Gastroesophageal sphincter (tissue), 4 donors: Measurements from ENCODE around the gene SELENOO. TPM values are rescaled to one million over a fixed set of nuclear protein-coding genes. Genes with fewer than 3 reads are reported as not detected.
"Not testable (repeated sequence)": the region's sequence is repeated elsewhere in the genome, so short reads cannot be mapped to it uniquely, and the experiment has no call there.

Experiments
- ATAC-seq: fragments of 150-250 bp; one replicate; pipeline ENCODE4 v1.9.1; 2016; ENCODE audit warnings: mild to moderate bottlenecking, moderate library complexity
- H3K27ac ChIP-seq, 4 donors: fragments of 200-600 bp; sonication (generic) in 3 of 4; 1 replicate in 3 of 4; 2 replicates in 1 of 4; pipeline ENCODE4 v1.5.1; 2016 to 2019
- H3K27me3 ChIP-seq: fragments of 200-600 bp; sonication (generic); one replicate; pipeline ENCODE4 v1.5.1; 2019
- H3K36me3 ChIP-seq, 2 donors: fragments of 200-600 bp; sonication (generic); one replicate each; pipeline ENCODE4 v1.5.1; 2019; ENCODE audit warnings: control low read depth in 1 of 2
- H3K4me1 ChIP-seq, 3 donors: fragments of 200-600 bp; sonication (generic); 1 replicate in 2 of 3; 2 replicates in 1 of 3; pipeline ENCODE4 v1.5.1; 2016 to 2019; ENCODE audit warnings: control low read depth in 2 of 3
- H3K4me3 ChIP-seq, 2 donors: fragments of 200-600 bp; sonication (generic); one replicate each; pipeline ENCODE4 v1.5.1; 2019; ENCODE audit warnings: mild to moderate bottlenecking in 1 of 2, moderate library complexity in 1 of 2
- H3K9me3 ChIP-seq, 3 donors: fragments of 200-600 bp; sonication (generic); one replicate each; pipeline ENCODE4 v1.5.1; 2017 to 2019; ENCODE audit warnings: control low read depth in 2 of 3
- CTCF ChIP-seq, 4 experiments: fragments of 200-600 bp in 2 of 4; fragments of 450-650 bp in 2 of 4; sonication (generic) in 1 of 4; IDR thresholded peaks; one replicate each; pipeline ENCODE4 v1.5.1; 2017 to 2019; ENCODE audit warnings: antibody characterized with exemption in 4 of 4, mild to moderate bottlenecking in 2 of 4, moderate library complexity in 2 of 4
- EP300 ChIP-seq: sonication (generic); formaldehyde crosslinking; IDR thresholded peaks from one replicate; pipeline ENCODE4 v1.6.1; 2017; ENCODE audit warnings: antibody characterized with exemption, mild to moderate bottlenecking
- POLR2A ChIP-seq, 2 donors: fragments of 450-650 bp; IDR thresholded peaks; one replicate each; pipeline ENCODE4 v1.6.1; 2017; ENCODE audit warnings: antibody characterized with exemption in 2 of 2, mild to moderate bottlenecking in 2 of 2, moderate library complexity in 1 of 2
- POLR2AphosphoS5 ChIP-seq: sonication (generic); formaldehyde crosslinking; IDR thresholded peaks from one replicate; pipeline ENCODE4 v1.6.1; 2017; ENCODE audit warnings: antibody characterized with exemption
- WGBS, 2 donors: methylation state at CpG; one replicate each; pipeline ENCODE4 v1.1.5; 2018; ENCODE audit warnings: low coverage in 1 of 2; 5-methylcytosine and 5-hydroxymethylcytosine counted together
- total RNA-seq, 4 donors: library from RNA; depleted of rRNA; stranded (reverse); fragments of >200 nt; gene quantifications; one replicate each; pipeline ENCODE4 v1.1.0, GENCODE V29; 2016

SELENOO gene
- total RNA-seq, 4 donors from 2014 or later: 19.9 to 42.6 (median 27.3) TPM

DNA sequence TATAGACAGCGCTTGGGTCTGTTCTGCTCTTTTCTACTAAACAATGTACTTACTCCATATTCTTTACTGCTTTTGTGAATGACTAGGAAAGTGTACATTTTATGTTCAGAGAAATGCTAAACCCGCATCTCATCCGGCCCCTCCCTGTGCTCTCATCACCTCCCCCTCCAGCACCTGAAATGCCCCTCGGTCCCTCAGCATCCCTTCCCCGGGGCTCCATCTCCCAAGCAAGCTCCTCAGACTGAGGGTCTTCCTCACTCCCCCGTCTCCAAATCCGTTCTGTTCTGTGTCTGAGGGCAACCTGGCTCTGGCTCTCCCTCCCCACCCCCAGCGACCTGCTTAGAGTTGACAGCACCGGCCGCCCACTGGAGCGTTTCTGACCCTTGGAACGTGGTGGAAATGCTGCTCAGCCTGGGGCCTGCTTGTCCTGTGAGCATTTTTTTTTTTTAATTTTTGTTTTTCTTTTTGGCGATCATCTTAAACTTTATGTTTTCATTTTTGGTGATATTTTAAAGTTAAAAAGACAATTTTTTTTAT, 1.4 kb downstream of the SELENOO start:
- peak overlapping the region in 1 of 4 donors; percentile 90 for H3K27ac ChIP-seq
- H3K4me3 ChIP-seq: peak overlapping the region; percentile 64 to 96
- WGBS, 2 donors: 63 to 68% methylated on average over 4 to 13 of the region's 13 CpGs
- no peaks in the 10 kb centered on the region for H3K27me3 ChIP-seq
- peaks cover 0 to 48% of the 10 kb centered on the region in 2 donors for H3K36me3 ChIP-seq
- ATAC-seq: no peak
- no peak for TF ChIP-seq CTCF (IDR thresholded peaks at IDR 0.05)
- no peak for TF ChIP-seq POLR2AphosphoS5
- no peak for TF ChIP-seq POLR2A (IDR thresholded peaks at IDR 0.05)
- H3K9me3 ChIP-seq: no peaks in the 10 kb centered on the region
- peaks cover 0 to 72% (median 14%) of the 10 kb centered on the region in 3 donors for H3K4me1 ChIP-seq

GRCh38 chr22:50203288-50203687, 2.5 kb downstream of the SELENOO start:
- TF ChIP-seq EP300: no peak
- no peak for TF ChIP-seq CTCF (IDR thresholded peaks at IDR 0.05)
- no peak for TF ChIP-seq POLR2A (IDR thresholded peaks at IDR 0.05)
- no peak for TF ChIP-seq POLR2AphosphoS5
- H3K36me3 ChIP-seq: peaks cover 0 to 48% of the 10 kb centered on the region in 2 donors
- H3K9me3 ChIP-seq: no peaks in the 10 kb centered on the region
- ATAC-seq: no peak
- no peak overlapping the region for H3K27ac ChIP-seq
- WGBS, 2 donors: 78% methylated on average over 1 of the region's 1 CpG; no CpG with 5 or more reads in 1 of the 2 donors
- H3K4me1 ChIP-seq: peaks cover 0 to 78% (median 14%) of the 10 kb centered on the region in 3 donors
- H3K27me3 ChIP-seq: no peaks in the 10 kb centered on the region
- no peak overlapping the region for H3K4me3 ChIP-seq

DNA sequence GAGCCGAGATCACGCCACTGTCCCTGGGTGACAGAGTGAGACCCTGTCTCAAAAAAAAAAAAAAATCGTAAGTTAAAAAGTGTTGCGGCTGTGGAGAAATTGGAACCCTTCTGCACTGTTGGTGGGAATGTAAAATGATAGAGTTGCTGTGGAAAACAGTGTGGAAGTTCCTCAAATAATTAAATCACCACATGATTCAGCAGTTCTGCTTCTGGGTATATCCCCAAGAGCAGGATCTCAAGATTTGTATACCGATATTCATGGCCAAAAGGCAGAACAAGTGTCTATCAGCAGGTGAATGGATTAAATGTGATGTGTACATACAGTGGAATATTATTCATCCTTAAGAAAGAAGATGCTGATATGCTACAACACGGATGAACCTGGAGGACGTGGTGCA, 3.8 kb downstream of the SELENOO start:
- H3K4me1 ChIP-seq: peaks cover 0 to 76% (median 13%) of the 10 kb centered on the region in 3 donors
- no peak for ATAC-seq

DNA sequence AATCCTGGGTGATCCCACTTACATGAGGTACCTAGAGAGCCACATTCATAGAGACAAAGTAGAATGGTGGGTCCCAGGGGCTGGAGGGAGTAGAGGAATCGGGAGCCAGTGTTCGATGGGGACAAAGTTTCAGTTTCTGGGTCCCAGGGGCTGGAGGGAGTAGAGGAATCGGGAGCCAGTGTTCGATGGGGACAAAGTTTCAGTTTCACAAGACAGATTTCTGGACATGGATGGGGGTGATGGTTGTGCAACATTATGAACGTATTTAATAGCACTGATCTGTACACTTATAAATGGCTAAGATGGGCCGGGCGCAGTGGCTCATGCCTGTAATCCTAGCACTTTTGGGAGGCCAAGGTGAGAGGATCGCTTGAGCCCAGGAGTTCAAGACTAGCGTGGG, 4.2 kb downstream of the SELENOO start:
- not testable (repeated sequence) for H3K27me3 ChIP-seq, H3K4me3 ChIP-seq, ATAC-seq, H3K27ac ChIP-seq, H3K9me3 ChIP-seq
- Histone ChIP-seq H3K4me1 (peaks cover 0 to 76% (median 9%) of the 10 kb centered on the region in 3 donors), H3K36me3 (peaks cover 0 to 60% of the 10 kb centered on the region in 2 donors)
- WGBS, 2 donors: 74 to 88% methylated on average over 7 to 9 of the region's 9 CpGs

More for the DNA sequence above, 3.8 kb downstream of the SELENOO start:
- Histone ChIP-seq H3K27me3 (no peaks in the 10 kb centered on the region), H3K36me3 (peaks cover 0 to 55% of the 10 kb centered on the region in 2 donors), H3K4me3 (no peak overlapping the region), H3K9me3 (no peaks in the 10 kb centered on the region), H3K27ac (no peak overlapping the region)
- no peak for TF ChIP-seq CTCF (IDR thresholded peaks at IDR 0.05)
- TF ChIP-seq POLR2A (IDR thresholded peaks at IDR 0.05): no peak
- TF ChIP-seq EP300: no peak
- no peak for TF ChIP-seq POLR2AphosphoS5
- 72 to 87% methylated on average over 4 to 7 of the region's 7 CpGs for WGBS, 2 donors

GRCh38 chr22:50205781-50206569, 5.2 kb downstream of the SELENOO start:
- no peaks in the 10 kb centered on the region for H3K27me3 ChIP-seq
- peaks cover 0 to 69% of the 10 kb centered on the region in 2 donors for H3K36me3 ChIP-seq
- TF ChIP-seq EP300 (no peak), CTCF (IDR thresholded peaks at IDR 0.05) (no peak), POLR2A (IDR thresholded peaks at IDR 0.05) (no peak)
- H3K9me3 ChIP-seq: no peaks in the 10 kb centered on the region
- 82 to 96% methylated on average over 5 to 13 of the region's 45 CpGs for WGBS, 2 donors
- no peak overlapping the region for H3K4me3 ChIP-seq
- peak overlapping the region in 3 of 4 donors; percentile 23 to 67 (median 43) for H3K27ac ChIP-seq
- H3K4me1 ChIP-seq: peaks cover 0 to 73% (median 8%) of the 10 kb centered on the region in 3 donors
- no peak for ATAC-seq
